Gastroesophageal sphincter (tissue), 4 donors: ENCODE data around the gene PTCRA. TPM values are rescaled to one million over a fixed set of nuclear protein-coding genes. Genes with fewer than 3 reads are reported as not detected.
"Not testable (repeated sequence)": the region's sequence is repeated elsewhere in the genome, so short reads cannot be mapped to it uniquely, and the experiment has no call there.

Experiments
- ATAC-seq: fragments of 150-250 bp; one replicate; pipeline ENCODE4 v1.9.1; 2016; ENCODE audit warnings: mild to moderate bottlenecking, moderate library complexity
- H3K27ac ChIP-seq, 4 donors: fragments of 200-600 bp; sonication (generic) in 3 of 4; 1 replicate in 3 of 4; 2 replicates in 1 of 4; pipeline ENCODE4 v1.5.1; 2016 to 2019
- H3K27me3 ChIP-seq: fragments of 200-600 bp; sonication (generic); one replicate; pipeline ENCODE4 v1.5.1; 2019
- H3K36me3 ChIP-seq, 2 donors: fragments of 200-600 bp; sonication (generic); one replicate each; pipeline ENCODE4 v1.5.1; 2019; ENCODE audit warnings: control low read depth in 1 of 2
- H3K4me1 ChIP-seq, 3 donors: fragments of 200-600 bp; sonication (generic); 1 replicate in 2 of 3; 2 replicates in 1 of 3; pipeline ENCODE4 v1.5.1; 2016 to 2019; ENCODE audit warnings: control low read depth in 2 of 3
- H3K4me3 ChIP-seq, 2 donors: fragments of 200-600 bp; sonication (generic); one replicate each; pipeline ENCODE4 v1.5.1; 2019; ENCODE audit warnings: mild to moderate bottlenecking in 1 of 2, moderate library complexity in 1 of 2
- H3K9me3 ChIP-seq, 3 donors: fragments of 200-600 bp; sonication (generic); one replicate each; pipeline ENCODE4 v1.5.1; 2017 to 2019; ENCODE audit warnings: control low read depth in 2 of 3
- CTCF ChIP-seq, 4 experiments: fragments of 200-600 bp in 2 of 4; fragments of 450-650 bp in 2 of 4; sonication (generic) in 1 of 4; IDR thresholded peaks; one replicate each; pipeline ENCODE4 v1.5.1; 2017 to 2019; ENCODE audit warnings: antibody characterized with exemption in 4 of 4, mild to moderate bottlenecking in 2 of 4, moderate library complexity in 2 of 4
- EP300 ChIP-seq: sonication (generic); formaldehyde crosslinking; IDR thresholded peaks from one replicate; pipeline ENCODE4 v1.6.1; 2017; ENCODE audit warnings: antibody characterized with exemption, mild to moderate bottlenecking
- POLR2A ChIP-seq, 2 donors: fragments of 450-650 bp; IDR thresholded peaks; one replicate each; pipeline ENCODE4 v1.6.1; 2017; ENCODE audit warnings: antibody characterized with exemption in 2 of 2, mild to moderate bottlenecking in 2 of 2, moderate library complexity in 1 of 2
- POLR2AphosphoS5 ChIP-seq: sonication (generic); formaldehyde crosslinking; IDR thresholded peaks from one replicate; pipeline ENCODE4 v1.6.1; 2017; ENCODE audit warnings: antibody characterized with exemption
- WGBS, 2 donors: methylation state at CpG; one replicate each; pipeline ENCODE4 v1.1.5; 2018; ENCODE audit warnings: low coverage in 1 of 2; 5-methylcytosine and 5-hydroxymethylcytosine counted together
- total RNA-seq, 4 donors: library from RNA; depleted of rRNA; stranded (reverse); fragments of >200 nt; gene quantifications; one replicate each; pipeline ENCODE4 v1.1.0, GENCODE V29; 2016

PTCRA gene
- total RNA-seq, 4 donors from 2014 or later, result not detected

GRCh38 chr6:42889815-42890214 is 26.0 kb upstream of the PTCRA start:
- Histone ChIP-seq H3K27ac (peak overlapping the region; percentile 83 to 95 (median 92)), H3K4me1 (peaks cover 0 to 17% (median 4%) of the 10 kb centered on the region in 3 donors), H3K27me3 (no peaks in the 10 kb centered on the region), H3K9me3 (no peaks in the 10 kb centered on the region), H3K36me3 (peaks cover 0 to 44% of the 10 kb centered on the region in 2 donors), H3K4me3 (peak overlapping the region; percentile 93 to 96)
- no peak for ATAC-seq
- TF ChIP-seq EP300 (no peak), POLR2A (IDR thresholded peaks at IDR 0.05) (no peak), CTCF (IDR thresholded peaks at IDR 0.05) (no peak), POLR2AphosphoS5 (no peak)
- WGBS, 2 donors, result 37 to 46% methylated on average over 4 of the region's 4 CpGs

- WGBS, 2 donors, result 0% methylated on average over 12 to 27 of the region's 63 CpGs
- ATAC-seq, result peak; percentile 99
Observed at GRCh38 chr6:42890311-42891198, 25.3 kb upstream of the PTCRA start.

GRCh38 chr6:42891199-42891722 is 24.6 kb upstream of the PTCRA start:
- WGBS, 2 donors, result 14 to 20% methylated on average over 6 to 12 of the region's 17 CpGs
- no peaks in the 10 kb centered on the region for H3K27me3 ChIP-seq
- peak overlapping the region; percentile 5 to 95 (median 92) for H3K27ac ChIP-seq
- ATAC-seq, result no peak
- H3K4me3 ChIP-seq, result peak overlapping the region; percentile 93 to 96
- H3K9me3 ChIP-seq, result no peaks in the 10 kb centered on the region
- no peak for TF ChIP-seq EP300
- no peak for TF ChIP-seq POLR2AphosphoS5
- no peak for TF ChIP-seq POLR2A (IDR thresholded peaks at IDR 0.05)
- no peak for TF ChIP-seq CTCF (IDR thresholded peaks at IDR 0.05)
- peaks cover 0 to 29% of the 10 kb centered on the region in 2 donors for H3K36me3 ChIP-seq
- H3K4me1 ChIP-seq, result peaks cover 0 to 17% (median 4%) of the 10 kb centered on the region in 3 donors

More at GRCh38 chr6:42890311-42891198, 25.3 kb upstream of the PTCRA start:
- peak; percentile 87 for TF ChIP-seq POLR2AphosphoS5
- peak; percentile 62 to 69 for TF ChIP-seq POLR2A (IDR thresholded peaks at IDR 0.05)
- no peak for TF ChIP-seq CTCF (IDR thresholded peaks at IDR 0.05)
- no peak for TF ChIP-seq EP300
- Histone ChIP-seq H3K9me3 (no peaks in the 10 kb centered on the region), H3K27ac (peak overlapping the region; percentile 83 to 95 (median 92)), H3K36me3 (peaks cover 0 to 36% of the 10 kb centered on the region in 2 donors), H3K4me3 (peak overlapping the region; percentile 93 to 96), H3K4me1 (peaks cover 0 to 17% (median 4%) of the 10 kb centered on the region in 3 donors), H3K27me3 (no peaks in the 10 kb centered on the region)

DNA sequence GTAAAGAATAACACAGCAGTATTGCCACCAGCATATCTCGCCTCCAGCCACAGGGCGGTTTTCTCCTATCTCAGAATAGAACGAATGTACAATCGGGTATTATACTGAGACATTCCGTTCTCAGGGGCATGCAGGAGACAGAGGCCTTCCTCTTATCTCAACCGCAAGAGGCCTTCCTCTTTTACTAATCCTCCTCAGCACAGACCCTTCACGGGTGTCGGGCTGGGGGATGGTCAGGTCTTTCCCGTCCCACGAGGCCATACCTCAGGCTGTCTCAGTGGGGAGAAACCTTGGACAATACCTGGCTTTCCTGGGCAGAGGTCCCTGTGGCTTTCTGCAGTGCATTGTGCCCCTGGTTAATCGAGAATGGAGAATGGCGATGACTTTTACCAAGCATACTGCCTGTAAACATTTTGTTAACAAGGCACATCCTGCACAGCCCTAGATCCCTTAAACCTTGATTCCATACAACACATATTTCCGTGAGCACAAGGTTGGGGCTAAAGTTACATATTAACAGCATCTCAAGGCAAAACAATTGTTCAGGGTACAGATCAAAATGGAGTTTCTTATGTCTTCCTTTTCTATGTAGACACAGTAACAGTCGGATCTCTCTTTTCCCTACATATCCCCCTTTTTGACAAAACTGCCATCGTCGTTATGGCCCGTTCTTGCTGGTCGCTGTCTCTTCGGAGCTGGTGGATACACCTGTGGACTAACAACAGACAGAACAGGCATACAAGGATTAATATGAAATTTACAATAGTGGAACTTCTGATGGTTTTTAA is 21.6 kb upstream of the PTCRA start:
- H3K27ac ChIP-seq, ATAC-seq: not testable (repeated sequence)
- 65 to 77% methylated on average over 6 to 19 of the region's 19 CpGs for WGBS, 2 donors

DNA sequence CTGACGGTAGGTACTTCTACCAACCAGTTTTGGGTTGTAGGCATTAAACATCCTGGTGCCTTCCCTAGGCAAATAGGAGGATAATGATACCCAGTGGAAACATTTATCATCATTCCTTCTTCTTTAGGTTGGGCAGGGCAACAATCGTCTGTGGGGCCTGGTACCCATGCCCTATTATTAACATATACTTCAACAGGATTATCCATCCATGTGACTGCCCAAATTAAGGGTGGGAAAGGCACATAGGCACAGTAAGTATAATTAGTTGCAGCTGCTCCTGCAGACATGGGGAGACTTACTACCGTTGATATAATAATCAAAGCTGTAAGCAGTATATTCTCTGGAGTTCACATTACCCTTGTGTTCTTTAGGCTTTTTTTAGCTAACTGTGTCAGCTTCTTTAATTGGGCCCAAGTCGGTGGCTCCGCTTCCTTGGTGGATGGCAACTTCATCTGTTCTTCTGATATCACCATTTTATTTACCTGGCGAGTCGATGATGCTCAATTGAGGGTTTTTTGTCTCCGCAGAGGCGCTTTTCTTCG is 19.6 kb upstream of the PTCRA start:
- no peak for ATAC-seq
- H3K4me3 ChIP-seq, result no peak overlapping the region
- 76 to 79% methylated on average over 8 to 10 of the region's 10 CpGs for WGBS, 2 donors
- no peak for TF ChIP-seq EP300
- no peak for TF ChIP-seq POLR2A (IDR thresholded peaks at IDR 0.05)
- TF ChIP-seq CTCF (IDR thresholded peaks at IDR 0.05), result no peak
- no peak for TF ChIP-seq POLR2AphosphoS5
- H3K9me3 ChIP-seq, result no peaks in the 10 kb centered on the region
- H3K27me3 ChIP-seq, result no peaks in the 10 kb centered on the region
- no peak overlapping the region for H3K27ac ChIP-seq
- peaks cover 0 to 11% (median 0%) of the 10 kb centered on the region in 3 donors for H3K4me1 ChIP-seq
- no peaks in the 10 kb centered on the region for H3K36me3 ChIP-seq

More for the DNA sequence above, 21.6 kb upstream of the PTCRA start:
- not testable (repeated sequence) for H3K27me3 ChIP-seq, H3K9me3 ChIP-seq, H3K4me3 ChIP-seq, H3K36me3 ChIP-seq
- H3K4me1 ChIP-seq, result peaks cover 0 to 23% (median 4%) of the 10 kb centered on the region in 3 donors
